ENCODE measurements around the gene DUSP21.

GRCh38 chrX:44816367-44816766 lies 27.5 kb upstream of the DUSP21 start:
- TF ChIP-seq CTCF (IDR thresholded peaks at IDR 0.05; ENCODE audit: low read length): no peak
- TF ChIP-seq EZH2 (optimal IDR thresholded peaks at IDR 0.05; ENCODE audit: low read depth, low read length): no peak
- TF ChIP-seq EZH2phosphoT487 (IDR thresholded peaks at IDR 0.05; ENCODE audit: low read length): no peak

Data from MM.1S (cell line).